Osteocyte (in vitro differentiated cells): ENCODE results near the gene GSTO1. TPM values are rescaled to one million over a fixed set of nuclear protein-coding genes. Genes with fewer than 3 reads are reported as not detected.
A peak's percentile ranks its signal among the peaks of the same experiment; 100 is the strongest.

Experiments
- DNase-seq: peaks from one replicate; pipeline ENCODE4 v3.0.0; 2021; ENCODE audit warnings: mixed read lengths; ENCODE audit not compliant: unreplicated experiment; ENCODE audit errors: extremely low spot score
- H3K27ac Mint-ChIP-seq: one replicate; pipeline ENCODE4 v1.8.0; 2021; ENCODE audit warnings: mild to moderate bottlenecking, mixed read lengths; ENCODE audit not compliant: unreplicated experiment
- H3K27me3 Mint-ChIP-seq: one replicate; pipeline ENCODE4 v1.8.0; 2021; ENCODE audit warnings: mixed read lengths; ENCODE audit not compliant: unreplicated experiment
- H3K36me3 Mint-ChIP-seq: one replicate; pipeline ENCODE4 v1.8.0; 2021; ENCODE audit warnings: mixed read lengths; ENCODE audit not compliant: unreplicated experiment
- H3K4me1 Mint-ChIP-seq: one replicate; pipeline ENCODE4 v1.8.0; 2021; ENCODE audit warnings: mixed read lengths; ENCODE audit not compliant: unreplicated experiment
- H3K4me3 Mint-ChIP-seq: one replicate; pipeline ENCODE4 v1.8.0; 2021; ENCODE audit warnings: mild to moderate bottlenecking, moderate library complexity, mixed read lengths; ENCODE audit not compliant: unreplicated experiment
- H3K9me3 Mint-ChIP-seq: one replicate; pipeline ENCODE4 v1.8.0; 2021; ENCODE audit warnings: mixed read lengths; ENCODE audit not compliant: unreplicated experiment
- CTCF ChIP-seq: fragments of 200-600 bp; sonication (generic); IDR thresholded peaks from 2 replicates; pipeline ENCODE4 v1.5.0; 2021; ENCODE audit warnings: antibody characterized with exemption, mild to moderate bottlenecking, moderate library complexity
- total RNA-seq: library from RNA; stranded (reverse); gene quantifications from 2 replicates; pipeline ENCODE4 v1.2.1, GENCODE V29; 2021

Gene GSTO1
- total RNA-seq, 1 donor from 2014 or later = 77.4 TPM

GRCh38 chr10:104259456-104259855, 4.8 kb downstream of the GSTO1 start:
- H3K4me3 Mint-ChIP-seq = no peak overlapping the region
- H3K9me3 Mint-ChIP-seq = no peaks in the 10 kb centered on the region
- no peak for TF ChIP-seq CTCF
- peaks cover 39% of the 10 kb centered on the region for H3K4me1 Mint-ChIP-seq
- H3K36me3 Mint-ChIP-seq = peaks cover 33% of the 10 kb centered on the region
- DNase-seq = no peak
- H3K27ac Mint-ChIP-seq = peak overlapping the region; percentile 40
- no peaks in the 10 kb centered on the region for H3K27me3 Mint-ChIP-seq

GRCh38 chr10:104259999-104260774, 5.5 kb downstream of the GSTO1 start:
- no peak for TF ChIP-seq CTCF
- Mint-ChIP-seq H3K27ac (peak overlapping the region; percentile 47), H3K4me3 (no peak overlapping the region), H3K36me3 (peaks cover 33% of the 10 kb centered on the region), H3K9me3 (no peaks in the 10 kb centered on the region), H3K27me3 (no peaks in the 10 kb centered on the region), H3K4me1 (peaks cover 38% of the 10 kb centered on the region)
- no peak for DNase-seq

- DNase-seq = no peak
- H3K36me3 Mint-ChIP-seq = peaks cover 39% of the 10 kb centered on the region
- no peaks in the 10 kb centered on the region for H3K9me3 Mint-ChIP-seq
- no peaks in the 10 kb centered on the region for H3K27me3 Mint-ChIP-seq
- no peak for TF ChIP-seq CTCF
- H3K4me1 Mint-ChIP-seq = peaks cover 35% of the 10 kb centered on the region
- no peak overlapping the region for H3K4me3 Mint-ChIP-seq
- peak overlapping the region; percentile 47 for H3K27ac Mint-ChIP-seq
These were observed 6.1 kb downstream of the GSTO1 start for GRCh38 chr10:104260775-104261115.

- Mint-ChIP-seq H3K9me3 (no peaks in the 10 kb centered on the region), H3K4me1 (peaks cover 22% of the 10 kb centered on the region), H3K4me3 (no peak overlapping the region), H3K36me3 (peaks cover 46% of the 10 kb centered on the region), H3K27ac (no peak overlapping the region), H3K27me3 (no peaks in the 10 kb centered on the region)
- DNase-seq = no peak
- TF ChIP-seq CTCF = no peak
These were observed 7.4 kb downstream of the GSTO1 start for GRCh38 chr10:104262055-104262454.

GRCh38 chr10:104264783-104265182, 10.1 kb downstream of the GSTO1 start:
- Mint-ChIP-seq H3K4me3 (no peak overlapping the region), H3K27me3 (no peaks in the 10 kb centered on the region), H3K27ac (no peak overlapping the region), H3K9me3 (no peaks in the 10 kb centered on the region), H3K36me3 (peaks cover 35% of the 10 kb centered on the region), H3K4me1 (peaks cover 27% of the 10 kb centered on the region)
- TF ChIP-seq CTCF = no peak
- no peak for DNase-seq
